ENCODE results near the gene TRPC1. TPM values are rescaled to one million over a fixed set of nuclear protein-coding genes. Genes with fewer than 3 reads are reported as not detected.

The TRPC1 gene
- total RNA-seq, 1 donor from 2014 or later, result 2.1 TPM

GRCh38 chr3:142837526-142837925 is 113.7 kb downstream of the TRPC1 start:
- intact Hi-C loops (cut with micrococcal nuclease), result no loop called here

DNA sequence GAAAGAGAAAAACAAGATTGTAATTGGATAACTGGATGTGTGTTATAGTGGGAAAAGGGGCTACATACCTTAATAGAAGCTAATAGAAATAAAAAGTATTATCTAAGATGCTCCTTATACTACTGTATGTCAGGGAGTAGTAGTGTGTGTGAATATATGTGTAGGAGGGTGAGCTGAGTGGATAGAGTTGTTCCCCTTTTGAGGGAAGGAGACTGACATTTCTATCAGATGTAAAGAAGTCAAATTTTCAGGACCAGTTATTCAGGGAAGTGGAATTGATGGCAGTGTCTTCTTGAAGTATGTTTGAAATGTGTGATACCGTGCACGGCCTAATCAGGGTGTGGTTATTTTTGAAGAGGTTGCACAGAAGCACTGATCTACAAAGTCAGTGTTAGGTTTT is 116.0 kb downstream of the TRPC1 start:
- intact Hi-C loops (cut with micrococcal nuclease), result loop anchor here (5.0 kb wide), 1 partner anchor 152 kb away; no protein-coding TSS in a partner anchor

GRCh38 chr3:142844339-142844977 is 120.6 kb downstream of the TRPC1 start:
- intact Hi-C loops (cut with micrococcal nuclease), result loop anchor here (5.0 kb wide), 1 partner anchor 148 kb away; no protein-coding TSS in a partner anchor

DNA sequence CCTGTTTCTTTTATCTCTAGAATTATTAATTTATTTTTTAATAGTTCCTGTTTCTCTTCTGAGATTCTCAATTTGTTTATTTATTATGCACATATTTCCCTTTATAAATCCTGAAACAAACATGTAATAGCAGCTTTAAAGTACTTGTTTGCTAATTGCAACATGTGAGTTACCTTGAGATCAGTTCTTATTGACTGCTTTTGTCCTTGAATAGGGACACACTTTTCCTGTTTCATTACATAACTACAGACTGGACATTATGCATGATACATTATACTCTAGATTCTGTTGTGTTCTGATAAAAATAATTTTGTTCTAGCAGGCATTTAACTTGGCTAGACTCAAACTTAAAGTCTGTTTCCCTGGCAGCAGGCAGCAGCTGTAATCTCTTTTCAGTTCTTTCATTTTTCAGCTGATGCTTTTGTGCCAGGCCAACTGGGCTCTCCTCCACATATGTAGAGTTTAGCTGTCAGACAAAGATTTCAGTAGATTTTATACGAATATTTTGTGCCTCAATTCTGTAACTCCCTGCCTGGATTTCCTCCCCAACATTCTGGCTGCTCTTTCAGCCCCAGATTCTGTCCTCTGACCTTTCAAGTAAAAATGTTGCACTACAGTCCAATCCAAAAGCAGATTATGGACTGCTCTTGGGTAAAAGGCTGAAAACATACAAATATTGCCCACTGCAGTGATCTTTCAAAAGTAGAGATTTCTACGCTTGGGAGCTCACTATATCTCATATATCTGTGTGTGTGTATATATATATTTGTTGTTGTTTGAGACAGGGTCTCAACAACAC is 123.1 kb downstream of the TRPC1 start:
- intact Hi-C loops (cut with micrococcal nuclease), result no loop called here

GRCh38 chr3:142849148-142849547 is 125.3 kb downstream of the TRPC1 start:
- intact Hi-C loops (cut with micrococcal nuclease), result no loop called here

DNA sequence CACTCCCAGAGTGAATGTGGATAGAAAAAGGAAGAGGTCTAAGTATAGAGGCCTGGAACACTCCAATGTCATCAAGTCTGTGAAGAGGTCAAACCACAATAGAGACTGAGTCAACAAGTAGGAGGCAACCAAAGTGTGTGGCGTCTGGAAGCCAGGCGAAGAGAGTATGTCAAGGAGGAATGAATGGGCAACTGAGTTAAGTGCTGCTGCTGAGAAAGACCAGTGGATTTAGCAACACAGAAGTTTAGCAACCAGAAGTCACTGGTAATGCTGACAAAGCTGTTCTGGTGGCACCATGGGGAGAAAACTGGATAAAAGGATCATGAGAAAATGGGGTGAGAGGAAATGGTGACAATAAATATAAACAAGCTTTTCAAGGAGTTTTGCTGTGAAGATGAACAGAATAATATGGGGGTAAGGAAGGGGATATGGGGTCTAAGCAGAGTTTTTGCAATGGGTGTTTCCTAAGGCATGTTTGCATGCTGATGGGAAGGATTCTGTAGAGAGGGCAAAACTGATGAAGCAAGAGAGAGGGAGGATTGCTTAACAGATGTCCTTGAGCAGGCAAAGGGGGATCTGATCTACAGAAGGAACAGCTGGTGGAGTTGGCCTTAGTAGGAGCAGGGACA is 126.7 kb downstream of the TRPC1 start:
- intact Hi-C loops (cut with micrococcal nuclease), result no loop called here

DNA sequence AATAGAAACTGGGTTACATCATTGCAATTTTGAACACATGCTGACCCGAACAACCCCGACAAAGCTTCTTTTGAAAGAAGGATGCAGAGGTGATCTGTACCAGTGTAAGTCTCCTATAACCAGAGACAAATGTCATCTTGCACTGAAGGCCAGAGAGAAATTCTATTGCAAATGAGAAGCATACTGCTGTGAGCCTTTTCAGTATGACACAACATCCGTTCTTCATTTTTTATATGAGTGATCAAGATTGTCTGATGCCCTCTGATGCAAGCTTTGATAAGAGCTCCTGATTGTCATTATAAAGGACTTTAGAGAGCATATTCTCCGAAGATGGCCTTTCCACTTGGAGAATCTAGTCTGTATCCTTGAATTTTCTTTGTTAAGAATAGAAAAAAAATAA is 128.2 kb downstream of the TRPC1 start:
- intact Hi-C loops (cut with micrococcal nuclease), result no loop called here

- intact Hi-C loops (cut with micrococcal nuclease), result no loop called here
These were observed 129.7 kb downstream of the TRPC1 start for GRCh38 chr3:142853270-142854168.

DNA sequence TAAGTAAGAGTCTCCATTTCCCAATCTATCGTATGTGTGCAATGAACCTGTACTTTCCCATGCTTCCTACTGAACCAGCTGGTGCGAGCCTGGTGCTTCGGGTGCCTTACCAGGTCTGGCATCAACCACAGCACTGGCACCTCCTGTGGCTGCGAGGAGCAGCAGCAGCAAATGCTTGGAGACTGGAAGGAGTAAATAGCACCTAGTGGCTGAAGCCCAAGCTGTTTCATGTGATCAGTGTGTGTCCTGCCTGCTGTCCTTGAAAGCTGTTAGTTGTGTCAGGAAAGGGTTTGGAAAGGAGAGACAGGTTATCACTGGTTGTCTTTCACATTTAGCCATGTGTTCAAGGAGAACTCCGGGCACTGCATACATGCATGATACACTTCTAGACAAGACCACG is 133.2 kb downstream of the TRPC1 start:
- intact Hi-C loops (cut with micrococcal nuclease), result no loop called here

Other genes with a start within 250 kb of the TRPC1 start
- 31.0 and 31.9 TPM in 2 replicates for gene ATR, start 145.3 kb upstream of the TRPC1 start, total RNA-seq
- 5.5 and 6.1 TPM in 2 replicates for gene PLS1, start 127.6 kb upstream of the TRPC1 start, total RNA-seq
- not detected in 2 replicates for gene PCOLCE2, start 165.0 kb downstream of the TRPC1 start, total RNA-seq
- gene PAQR9, start 239.6 kb downstream of the TRPC1 start, total RNA-seq, result not detected in 2 replicates

Measured in T-helper 2 cell treated with Interferon-gamma antibody and Interleukin-4, amounts not matched to agents 100 ng/mL and 5 ng/mL, for 36 hours (primary cell).